Skin of body (tissue), 2 donors: ENCODE data around the gene METTL3. TPM values are rescaled to one million over a fixed set of nuclear protein-coding genes. Genes with fewer than 3 reads are reported as not detected.

ENCODE experiments used
- DNase-seq: peaks from one replicate; lab custom pipeline; 2025; lab: John Stamatoyannopoulos, UW
- total RNA-seq: library from RNA; depleted of rRNA; stranded (reverse); fragments of >200 nt; gene quantifications from one replicate; pipeline ENCODE4 v1.2.3, GENCODE V29; 2014

Gene METTL3
- total RNA-seq, 1 donor from 2014 or later, result 48.2 TPM

- no peak for DNase-seq
Observed at GRCh38 chr14:21526672-21527317, 15.7 kb upstream of the METTL3 start.

- peak; percentile 78 for DNase-seq
Observed at GRCh38 chr14:21525962-21526671, 15.0 kb upstream of the METTL3 start, which contains the start of gene SALL2. SALL2 (minus strand) TSS chr14:21526346; CDS start chr14:21526127, 219 bp downstream.

GRCh38 chr14:21525571-21525961 lies 14.4 kb upstream of the METTL3 start:
- DNase-seq, result no peak

- no peak for DNase-seq
Observed at GRCh38 chr14:21524575-21525490, 13.7 kb upstream of the METTL3 start.

- no peak for DNase-seq
Observed at GRCh38 chr14:21523203-21523602, 12.1 kb upstream of the METTL3 start.

GRCh38 chr14:21521501-21521900 lies 10.4 kb upstream of the METTL3 start:
- no peak for DNase-seq

GRCh38 chr14:21520767-21521166 lies 9.6 kb upstream of the METTL3 start:
- no peak for DNase-seq

- DNase-seq, result no peak
Observed at GRCh38 chr14:21518725-21519124, 7.6 kb upstream of the METTL3 start.

- DNase-seq, result no peak
Observed at GRCh38 chr14:21514341-21514740, 3.2 kb upstream of the METTL3 start.

GRCh38 chr14:21509432-21510143 lies 1.6 kb downstream of the METTL3 start:
- DNase-seq, result no peak

GRCh38 chr14:21506557-21506956 lies 4.6 kb downstream of the METTL3 start:
- DNase-seq, result no peak

GRCh38 chr14:21505012-21505553 lies 6.1 kb downstream of the METTL3 start:
- DNase-seq, result no peak

- no peak for DNase-seq
Observed at GRCh38 chr14:21503376-21503775, 7.8 kb downstream of the METTL3 start.

GRCh38 chr14:21501568-21501967 lies 9.6 kb downstream of the METTL3 start:
- no peak for DNase-seq

- DNase-seq, result peak; percentile 22
Observed at GRCh38 chr14:21498540-21499526, 12.3 kb downstream of the METTL3 start.

GRCh38 chr14:21496453-21496852 lies 14.7 kb downstream of the METTL3 start:
- no peak for DNase-seq

- DNase-seq, result no peak
Observed at GRCh38 chr14:21494902-21495762, 16.0 kb downstream of the METTL3 start.

- DNase-seq, result no peak
Observed at GRCh38 chr14:21486640-21487087, 24.5 kb downstream of the METTL3 start.
